GM12878 (cell line): Measurements from ENCODE around the gene SNCAIP.

ENCODE experiments used
- ATF7 ChIP-seq: fragments of 450-650 bp; IDR thresholded peaks from 2 replicates; pipeline ENCODE4 v1.6.1; 2016; ENCODE audit warnings: low read depth, mild to moderate bottlenecking
- CREM ChIP-seq: IDR thresholded peaks from 2 replicates; pipeline ENCODE4 v1.6.1; 2014; ENCODE audit warnings: antibody characterized with exemption, low read depth
- EGR1 ChIP-seq, 2 experiments: IDR thresholded peaks; 1 replicate in 1 of 2; 2 replicates in 1 of 2; pipeline ENCODE4 v1.6.1; 2011 to 2012; ENCODE audit warnings: low read depth in 2 of 2, low read length in 2 of 2, borderline replicate concordance in 1 of 2, mild to moderate bottlenecking in 1 of 2, moderate library complexity in 1 of 2
- FOXM1 ChIP-seq: IDR thresholded peaks from 2 replicates; pipeline ENCODE4 v1.6.1; 2012; ENCODE audit warnings: low read depth, mild to moderate bottlenecking, inconsistent platforms, low read length, moderate library complexity
- NFYB ChIP-seq: IDR thresholded peaks from 2 replicates; pipeline ENCODE4 v1.6.1; 2011; ENCODE audit warnings: low read depth, mild to moderate bottlenecking, low read length, improper control_type of control experiment, moderate library complexity; ENCODE audit not compliant: insufficient read depth
- POLR2A ChIP-seq: IDR thresholded peaks from 2 replicates; pipeline ENCODE4 v1.6.1; 2011; ENCODE audit warnings: low read depth, mild to moderate bottlenecking, low read length
- TCF12 ChIP-seq: IDR thresholded peaks from 2 replicates; pipeline ENCODE4 v1.6.1; 2011; ENCODE audit warnings: low read depth, mild to moderate bottlenecking, low read length
- TF ChIP-seq, protein P1 (sequence below): fragments of 450-650 bp; IDR thresholded peaks from 2 replicates; pipeline ENCODE4 v1.6.1; 2017; ENCODE audit warnings: mild to moderate bottlenecking, moderate library complexity
- TF ChIP-seq, protein P2 (sequence below), 3 experiments: IDR thresholded peaks in 2 of 3; conservative IDR thresholded peaks in 1 of 3; 2 replicates each; pipeline ENCODE4 v1.5.1; 2011; ENCODE audit warnings: low read depth in 3 of 3, low read length in 3 of 3, mild to moderate bottlenecking in 3 of 3, control low read depth in 2 of 3, moderate library complexity in 2 of 3, inconsistent platforms in 1 of 3, mixed read lengths in 1 of 3; ENCODE audit not compliant: control insufficient read depth in 2 of 3, insufficient read depth in 1 of 3; ENCODE audit errors: extremely low read depth in 1 of 3
- TF ChIP-seq, protein P3 (sequence below): IDR thresholded peaks from 2 replicates; pipeline ENCODE4 v1.6.1; 2012; ENCODE audit warnings: mild to moderate bottlenecking, low read depth, low read length
- TF ChIP-seq, protein P4 (sequence below): IDR thresholded peaks from 2 replicates; pipeline ENCODE4 v1.6.1; 2012; ENCODE audit warnings: low read depth, low read length, improper control_type of control experiment
- TF ChIP-seq, protein P5 (sequence below): IDR thresholded peaks from 2 replicates; pipeline ENCODE4 v1.6.1; 2011; ENCODE audit warnings: borderline replicate concordance, low read depth, mild to moderate bottlenecking, moderate library complexity, mixed read lengths, low read length; ENCODE audit not compliant: insufficient read depth; ENCODE audit errors: extremely low read length

DNA sequence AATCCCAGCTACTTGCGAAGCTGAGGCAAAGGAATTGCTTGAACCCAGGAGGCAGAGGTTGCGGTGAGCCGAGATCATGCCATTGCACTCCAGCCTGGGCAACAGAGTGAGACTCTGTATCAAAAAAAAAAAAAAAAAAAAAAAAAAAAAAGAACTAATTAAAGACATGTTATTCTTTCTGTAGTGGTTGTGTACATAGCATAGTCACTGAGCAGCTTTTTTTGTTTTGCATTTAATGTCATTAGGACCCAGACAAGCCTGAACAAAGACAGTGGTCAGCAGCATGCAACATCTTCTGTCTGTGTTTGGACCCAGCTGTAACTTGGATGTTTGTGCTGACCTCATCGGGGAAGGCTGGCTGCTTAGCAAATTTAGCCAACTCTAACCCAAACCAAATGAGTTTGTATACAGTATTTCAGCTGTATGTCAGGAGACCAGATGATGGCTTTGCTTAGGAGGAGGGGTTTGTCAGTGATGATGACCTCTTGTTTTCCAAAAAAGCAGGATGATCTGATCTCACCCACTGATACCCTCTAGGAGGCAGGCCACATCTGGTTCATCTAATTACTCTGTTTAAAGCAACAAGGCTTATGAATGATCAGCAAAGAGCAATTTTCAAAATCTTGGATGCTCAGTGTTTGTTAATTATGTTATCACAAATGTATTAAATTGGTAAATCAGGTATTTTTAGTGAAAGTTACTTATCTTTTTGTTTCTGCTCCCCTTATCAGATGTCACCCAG lies 39.5 kb downstream of the SNCAIP start:
- no peak for TF ChIP-seq NFYB
- TF ChIP-seq, protein P1, sequence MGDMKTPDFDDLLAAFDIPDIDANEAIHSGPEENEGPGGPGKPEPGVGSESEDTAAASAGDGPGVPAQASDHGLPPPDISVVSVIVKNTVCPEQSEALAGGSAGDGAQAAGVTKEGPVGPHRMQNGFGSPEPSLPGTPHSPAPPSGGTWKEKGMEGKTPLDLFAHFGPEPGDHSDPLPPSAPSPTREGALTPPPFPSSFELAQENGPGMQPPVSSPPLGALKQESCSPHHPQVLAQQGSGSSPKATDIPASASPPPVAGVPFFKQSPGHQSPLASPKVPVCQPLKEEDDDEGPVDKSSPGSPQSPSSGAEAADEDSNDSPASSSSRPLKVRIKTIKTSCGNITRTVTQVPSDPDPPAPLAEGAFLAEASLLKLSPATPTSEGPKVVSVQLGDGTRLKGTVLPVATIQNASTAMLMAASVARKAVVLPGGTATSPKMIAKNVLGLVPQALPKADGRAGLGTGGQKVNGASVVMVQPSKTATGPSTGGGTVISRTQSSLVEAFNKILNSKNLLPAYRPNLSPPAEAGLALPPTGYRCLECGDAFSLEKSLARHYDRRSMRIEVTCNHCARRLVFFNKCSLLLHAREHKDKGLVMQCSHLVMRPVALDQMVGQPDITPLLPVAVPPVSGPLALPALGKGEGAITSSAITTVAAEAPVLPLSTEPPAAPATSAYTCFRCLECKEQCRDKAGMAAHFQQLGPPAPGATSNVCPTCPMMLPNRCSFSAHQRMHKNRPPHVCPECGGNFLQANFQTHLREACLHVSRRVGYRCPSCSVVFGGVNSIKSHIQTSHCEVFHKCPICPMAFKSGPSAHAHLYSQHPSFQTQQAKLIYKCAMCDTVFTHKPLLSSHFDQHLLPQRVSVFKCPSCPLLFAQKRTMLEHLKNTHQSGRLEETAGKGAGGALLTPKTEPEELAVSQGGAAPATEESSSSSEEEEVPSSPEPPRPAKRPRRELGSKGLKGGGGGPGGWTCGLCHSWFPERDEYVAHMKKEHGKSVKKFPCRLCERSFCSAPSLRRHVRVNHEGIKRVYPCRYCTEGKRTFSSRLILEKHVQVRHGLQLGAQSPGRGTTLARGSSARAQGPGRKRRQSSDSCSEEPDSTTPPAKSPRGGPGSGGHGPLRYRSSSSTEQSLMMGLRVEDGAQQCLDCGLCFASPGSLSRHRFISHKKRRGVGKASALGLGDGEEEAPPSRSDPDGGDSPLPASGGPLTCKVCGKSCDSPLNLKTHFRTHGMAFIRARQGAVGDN: no peak
- TF ChIP-seq, protein P2, sequence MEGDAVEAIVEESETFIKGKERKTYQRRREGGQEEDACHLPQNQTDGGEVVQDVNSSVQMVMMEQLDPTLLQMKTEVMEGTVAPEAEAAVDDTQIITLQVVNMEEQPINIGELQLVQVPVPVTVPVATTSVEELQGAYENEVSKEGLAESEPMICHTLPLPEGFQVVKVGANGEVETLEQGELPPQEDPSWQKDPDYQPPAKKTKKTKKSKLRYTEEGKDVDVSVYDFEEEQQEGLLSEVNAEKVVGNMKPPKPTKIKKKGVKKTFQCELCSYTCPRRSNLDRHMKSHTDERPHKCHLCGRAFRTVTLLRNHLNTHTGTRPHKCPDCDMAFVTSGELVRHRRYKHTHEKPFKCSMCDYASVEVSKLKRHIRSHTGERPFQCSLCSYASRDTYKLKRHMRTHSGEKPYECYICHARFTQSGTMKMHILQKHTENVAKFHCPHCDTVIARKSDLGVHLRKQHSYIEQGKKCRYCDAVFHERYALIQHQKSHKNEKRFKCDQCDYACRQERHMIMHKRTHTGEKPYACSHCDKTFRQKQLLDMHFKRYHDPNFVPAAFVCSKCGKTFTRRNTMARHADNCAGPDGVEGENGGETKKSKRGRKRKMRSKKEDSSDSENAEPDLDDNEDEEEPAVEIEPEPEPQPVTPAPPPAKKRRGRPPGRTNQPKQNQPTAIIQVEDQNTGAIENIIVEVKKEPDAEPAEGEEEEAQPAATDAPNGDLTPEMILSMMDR (IDR thresholded peaks at IDR 0.05 in 2 of 3, conservative IDR thresholded peaks at IDR 0.05 in 1 of 3; ENCODE audit: control insufficient read depth in 2 of 3, extremely low read depth in 1 of 3, insufficient read depth in 1 of 3, low read depth in 3 of 3, low read length in 3 of 3): no peak
- no peak for TF ChIP-seq POLR2A
- TF ChIP-seq TCF12: no peak
- TF ChIP-seq, protein P3, sequence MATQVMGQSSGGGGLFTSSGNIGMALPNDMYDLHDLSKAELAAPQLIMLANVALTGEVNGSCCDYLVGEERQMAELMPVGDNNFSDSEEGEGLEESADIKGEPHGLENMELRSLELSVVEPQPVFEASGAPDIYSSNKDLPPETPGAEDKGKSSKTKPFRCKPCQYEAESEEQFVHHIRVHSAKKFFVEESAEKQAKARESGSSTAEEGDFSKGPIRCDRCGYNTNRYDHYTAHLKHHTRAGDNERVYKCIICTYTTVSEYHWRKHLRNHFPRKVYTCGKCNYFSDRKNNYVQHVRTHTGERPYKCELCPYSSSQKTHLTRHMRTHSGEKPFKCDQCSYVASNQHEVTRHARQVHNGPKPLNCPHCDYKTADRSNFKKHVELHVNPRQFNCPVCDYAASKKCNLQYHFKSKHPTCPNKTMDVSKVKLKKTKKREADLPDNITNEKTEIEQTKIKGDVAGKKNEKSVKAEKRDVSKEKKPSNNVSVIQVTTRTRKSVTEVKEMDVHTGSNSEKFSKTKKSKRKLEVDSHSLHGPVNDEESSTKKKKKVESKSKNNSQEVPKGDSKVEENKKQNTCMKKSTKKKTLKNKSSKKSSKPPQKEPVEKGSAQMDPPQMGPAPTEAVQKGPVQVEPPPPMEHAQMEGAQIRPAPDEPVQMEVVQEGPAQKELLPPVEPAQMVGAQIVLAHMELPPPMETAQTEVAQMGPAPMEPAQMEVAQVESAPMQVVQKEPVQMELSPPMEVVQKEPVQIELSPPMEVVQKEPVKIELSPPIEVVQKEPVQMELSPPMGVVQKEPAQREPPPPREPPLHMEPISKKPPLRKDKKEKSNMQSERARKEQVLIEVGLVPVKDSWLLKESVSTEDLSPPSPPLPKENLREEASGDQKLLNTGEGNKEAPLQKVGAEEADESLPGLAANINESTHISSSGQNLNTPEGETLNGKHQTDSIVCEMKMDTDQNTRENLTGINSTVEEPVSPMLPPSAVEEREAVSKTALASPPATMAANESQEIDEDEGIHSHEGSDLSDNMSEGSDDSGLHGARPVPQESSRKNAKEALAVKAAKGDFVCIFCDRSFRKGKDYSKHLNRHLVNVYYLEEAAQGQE: no peak
- TF ChIP-seq EGR1 (IDR thresholded peaks at IDR 0.05; ENCODE audit: borderline replicate concordance in 1 of 2, low read depth in 2 of 2, low read length in 2 of 2): no peak
- no peak for TF ChIP-seq CREM
- TF ChIP-seq, protein P4, sequence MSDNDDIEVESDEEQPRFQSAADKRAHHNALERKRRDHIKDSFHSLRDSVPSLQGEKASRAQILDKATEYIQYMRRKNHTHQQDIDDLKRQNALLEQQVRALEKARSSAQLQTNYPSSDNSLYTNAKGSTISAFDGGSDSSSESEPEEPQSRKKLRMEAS: no peak
- no peak for TF ChIP-seq FOXM1
- TF ChIP-seq, protein P5, sequence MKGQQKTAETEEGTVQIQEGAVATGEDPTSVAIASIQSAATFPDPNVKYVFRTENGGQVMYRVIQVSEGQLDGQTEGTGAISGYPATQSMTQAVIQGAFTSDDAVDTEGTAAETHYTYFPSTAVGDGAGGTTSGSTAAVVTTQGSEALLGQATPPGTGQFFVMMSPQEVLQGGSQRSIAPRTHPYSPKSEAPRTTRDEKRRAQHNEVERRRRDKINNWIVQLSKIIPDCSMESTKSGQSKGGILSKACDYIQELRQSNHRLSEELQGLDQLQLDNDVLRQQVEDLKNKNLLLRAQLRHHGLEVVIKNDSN: no peak
- TF ChIP-seq ATF7: no peak
